MM.1S (cell line): ENCODE measurements around the gene RELA.

Experiments
- CTCF ChIP-seq: fragments of 300-600 bp; sonication (generic); IDR thresholded peaks from 2 replicates; pipeline ENCODE4 v1.5.1; 2016; ENCODE audit warnings: antibody characterized with exemption, low read length, mixed read lengths
- EZH2 ChIP-seq: fragments of 300-600 bp; sonication (generic); optimal IDR thresholded peaks from 2 replicates; pipeline ENCODE3; 2017; ENCODE audit warnings: low read depth, mild to moderate bottlenecking, antibody characterized with exemption, low read length, mixed read lengths

GRCh38 chr11:65610404-65610803, 52.3 kb downstream of the RELA start:
- TF ChIP-seq CTCF = no peak
- no peak for TF ChIP-seq EZH2
